ENCODE data around the gene POLR1D.
A peak's percentile ranks its signal among the peaks of the same experiment; 100 is the strongest.

POLR1D gene

DNA sequence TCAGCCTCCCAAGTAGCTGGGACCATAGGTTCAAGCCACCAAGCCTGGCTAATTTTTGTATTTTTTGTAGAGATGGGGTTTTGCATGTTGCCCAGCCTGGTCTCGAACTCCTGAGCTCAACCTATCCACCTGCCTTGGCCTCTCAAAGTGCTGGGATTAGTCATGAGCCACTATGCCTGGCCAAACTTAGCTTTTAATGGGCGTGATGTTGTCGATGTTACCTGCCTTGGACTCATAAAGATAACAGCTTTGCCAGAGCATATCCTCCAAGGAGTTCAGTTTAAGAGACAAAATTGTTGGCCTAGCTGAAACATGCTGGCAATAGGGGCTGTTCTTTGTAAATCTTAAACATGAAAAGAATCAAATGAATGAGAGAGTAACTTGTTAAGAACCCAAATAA lies 13.1 kb downstream of the POLR1D start:
- TF ChIP-seq, protein P1, sequence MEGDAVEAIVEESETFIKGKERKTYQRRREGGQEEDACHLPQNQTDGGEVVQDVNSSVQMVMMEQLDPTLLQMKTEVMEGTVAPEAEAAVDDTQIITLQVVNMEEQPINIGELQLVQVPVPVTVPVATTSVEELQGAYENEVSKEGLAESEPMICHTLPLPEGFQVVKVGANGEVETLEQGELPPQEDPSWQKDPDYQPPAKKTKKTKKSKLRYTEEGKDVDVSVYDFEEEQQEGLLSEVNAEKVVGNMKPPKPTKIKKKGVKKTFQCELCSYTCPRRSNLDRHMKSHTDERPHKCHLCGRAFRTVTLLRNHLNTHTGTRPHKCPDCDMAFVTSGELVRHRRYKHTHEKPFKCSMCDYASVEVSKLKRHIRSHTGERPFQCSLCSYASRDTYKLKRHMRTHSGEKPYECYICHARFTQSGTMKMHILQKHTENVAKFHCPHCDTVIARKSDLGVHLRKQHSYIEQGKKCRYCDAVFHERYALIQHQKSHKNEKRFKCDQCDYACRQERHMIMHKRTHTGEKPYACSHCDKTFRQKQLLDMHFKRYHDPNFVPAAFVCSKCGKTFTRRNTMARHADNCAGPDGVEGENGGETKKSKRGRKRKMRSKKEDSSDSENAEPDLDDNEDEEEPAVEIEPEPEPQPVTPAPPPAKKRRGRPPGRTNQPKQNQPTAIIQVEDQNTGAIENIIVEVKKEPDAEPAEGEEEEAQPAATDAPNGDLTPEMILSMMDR (IDR thresholded peaks at IDR 0.05; ENCODE audit: low read depth, low read length): no peak
- TF ChIP-seq, protein P2, sequence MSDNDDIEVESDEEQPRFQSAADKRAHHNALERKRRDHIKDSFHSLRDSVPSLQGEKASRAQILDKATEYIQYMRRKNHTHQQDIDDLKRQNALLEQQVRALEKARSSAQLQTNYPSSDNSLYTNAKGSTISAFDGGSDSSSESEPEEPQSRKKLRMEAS (IDR thresholded peaks at IDR 0.05; ENCODE audit: low read depth, low read length): no peak
- TF ChIP-seq POLR2A (IDR thresholded peaks at IDR 0.05; ENCODE audit: extremely low read depth, insufficient read length): no peak
- no peak for TF ChIP-seq MYC (IDR thresholded peaks at IDR 0.05; ENCODE audit: low read depth, low read length)
- no peak for DNase-seq (ENCODE audit: low read depth)
- H3K4me3 ChIP-seq (ENCODE audit: low read depth, low read length): no peak overlapping the region

DNA sequence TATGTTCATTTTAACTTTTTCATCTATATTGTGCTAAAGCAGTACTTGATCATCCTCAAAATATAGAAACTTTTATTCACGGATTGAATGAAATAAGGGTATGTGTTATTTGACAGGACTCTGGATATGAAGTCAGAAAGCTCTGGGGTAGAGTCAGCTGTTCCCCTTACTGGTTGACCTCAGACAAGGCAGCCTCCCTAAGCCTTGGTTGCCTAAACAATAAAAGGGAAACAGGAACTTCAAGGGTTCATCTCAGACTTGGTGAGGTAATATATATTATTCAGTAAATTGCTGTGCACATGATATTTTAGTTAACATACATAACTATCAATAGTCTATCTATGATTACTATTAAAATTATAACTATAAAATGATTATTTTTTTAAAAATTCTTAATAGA lies 13.6 kb downstream of the POLR1D start:
- DNase-seq (ENCODE audit: low read depth): peak; percentile 76
- no peak for TF ChIP-seq POLR2A (IDR thresholded peaks at IDR 0.05; ENCODE audit: extremely low read depth, insufficient read length)
- no peak for TF ChIP-seq MYC (IDR thresholded peaks at IDR 0.05; ENCODE audit: low read depth, low read length)
- TF ChIP-seq, protein P2 (IDR thresholded peaks at IDR 0.05; ENCODE audit: low read depth, low read length): no peak
- TF ChIP-seq, protein P1 (IDR thresholded peaks at IDR 0.05; ENCODE audit: low read depth, low read length): no peak
- no peak overlapping the region for H3K4me3 ChIP-seq (ENCODE audit: low read depth, low read length)

DNA sequence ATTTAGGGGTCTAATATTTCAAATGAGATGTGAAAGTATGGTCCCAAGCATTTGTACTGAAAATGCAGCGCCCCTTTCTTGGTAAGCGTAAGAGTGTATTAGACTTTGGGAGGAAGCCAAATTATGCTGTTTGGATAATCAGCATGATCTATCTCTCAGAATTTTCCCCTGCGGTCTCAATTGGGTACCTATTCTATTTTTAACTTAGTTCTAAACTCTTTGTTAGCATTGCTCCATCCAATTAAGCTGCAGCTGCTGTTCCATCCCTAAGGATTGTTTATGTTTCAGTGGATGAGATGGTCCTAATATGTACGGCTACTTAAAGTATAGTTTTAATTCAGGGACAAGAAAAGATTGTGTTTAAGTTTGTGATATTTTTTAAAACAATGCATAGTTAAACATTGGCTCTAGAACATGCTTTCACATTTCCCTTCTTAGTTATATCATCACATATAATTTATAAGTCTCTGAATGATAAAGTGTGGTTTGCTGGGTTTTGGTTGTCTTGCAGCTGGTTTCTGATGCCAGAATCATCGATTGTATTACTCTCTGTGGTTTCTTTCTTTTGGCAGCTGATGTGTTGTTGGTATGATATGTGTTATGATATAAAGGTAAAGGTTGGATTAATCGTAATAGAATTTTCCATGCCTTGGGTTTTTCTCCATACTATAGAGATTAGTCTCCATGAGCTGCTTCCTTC lies 15.0 kb downstream of the POLR1D start:
- no peak for DNase-seq (ENCODE audit: low read depth)
- TF ChIP-seq POLR2A (IDR thresholded peaks at IDR 0.05; ENCODE audit: extremely low read depth, insufficient read length): no peak
- no peak for TF ChIP-seq MYC (IDR thresholded peaks at IDR 0.05; ENCODE audit: low read depth, low read length)
- TF ChIP-seq, protein P1 (IDR thresholded peaks at IDR 0.05; ENCODE audit: low read depth, low read length): no peak
- TF ChIP-seq, protein P2 (IDR thresholded peaks at IDR 0.05; ENCODE audit: low read depth, low read length): no peak
- H3K4me3 ChIP-seq (ENCODE audit: low read depth, low read length): no peak overlapping the region

DNA sequence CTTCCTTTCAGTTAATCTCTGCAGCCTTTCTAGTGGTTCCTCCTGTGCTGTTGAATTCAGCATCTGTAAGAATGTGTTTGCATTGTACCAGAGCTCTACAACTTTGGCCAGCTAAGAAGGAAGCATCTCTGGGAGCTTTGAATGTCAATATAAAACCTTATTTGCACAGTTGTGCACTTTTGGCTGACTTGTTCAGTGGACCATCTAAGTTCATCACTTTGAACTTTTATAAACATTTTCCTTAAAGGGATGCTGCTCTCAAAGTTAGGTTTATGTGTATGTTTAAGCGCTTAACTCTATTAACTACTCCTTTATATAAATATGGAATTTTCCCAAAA lies 15.6 kb downstream of the POLR1D start:
- TF ChIP-seq POLR2A (IDR thresholded peaks at IDR 0.05; ENCODE audit: extremely low read depth, insufficient read length) (no peak), MYC (IDR thresholded peaks at IDR 0.05; ENCODE audit: low read depth, low read length) (no peak)
- TF ChIP-seq, protein P1 (IDR thresholded peaks at IDR 0.05; ENCODE audit: low read depth, low read length): no peak
- TF ChIP-seq, protein P2 (IDR thresholded peaks at IDR 0.05; ENCODE audit: low read depth, low read length): no peak

DNA sequence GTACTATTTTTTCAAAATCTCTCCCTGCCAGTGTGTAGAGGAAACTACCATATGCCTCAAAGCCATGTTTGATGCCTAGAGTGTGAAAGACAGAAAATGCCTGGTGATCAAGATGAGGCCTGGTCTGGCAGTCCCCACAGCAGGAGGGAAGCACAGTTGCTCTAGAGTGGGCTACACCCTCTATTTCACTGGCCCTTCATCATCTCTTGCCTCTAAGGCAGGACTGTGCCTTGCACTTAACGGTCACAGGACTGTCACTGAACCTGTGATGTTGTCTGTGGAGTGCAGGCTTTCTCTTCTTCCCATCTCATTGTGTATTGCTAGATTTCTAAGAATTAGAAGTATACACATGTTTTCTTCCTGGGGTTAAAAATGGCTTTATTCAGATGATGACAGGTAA lies 16.3 kb downstream of the POLR1D start:
- H3K4me3 ChIP-seq (ENCODE audit: low read depth, low read length): no peak overlapping the region
- DNase-seq (ENCODE audit: low read depth): no peak
- TF ChIP-seq, protein P1 (IDR thresholded peaks at IDR 0.05; ENCODE audit: low read depth, low read length): no peak
- no peak for TF ChIP-seq MYC (IDR thresholded peaks at IDR 0.05; ENCODE audit: low read depth, low read length)
- TF ChIP-seq POLR2A (IDR thresholded peaks at IDR 0.05; ENCODE audit: extremely low read depth, insufficient read length): no peak
- TF ChIP-seq, protein P2 (IDR thresholded peaks at IDR 0.05; ENCODE audit: low read depth, low read length): no peak

More for the DNA sequence above, 15.6 kb downstream of the POLR1D start:
- H3K4me3 ChIP-seq (ENCODE audit: low read depth, low read length): no peak overlapping the region
- DNase-seq (ENCODE audit: low read depth): no peak

Data from NB4 (cell line).